Large intestine (tissue), 3 donors: ENCODE results near the gene AFF1. TPM values are rescaled to one million over a fixed set of nuclear protein-coding genes. Genes with fewer than 3 reads are reported as not detected.
A peak's percentile ranks its signal among the peaks of the same experiment; 100 is the strongest.

Experiments used
- DNase-seq, 2 donors: peaks; one replicate each; pipeline versions ENCODE4 v3.0.0 to v3.0.0-alpha.2; 2013
- H3K27ac ChIP-seq: one replicate; pipeline ENCODE4 v1.5.1; 2013; ENCODE audit warnings: low read length
- H3K27me3 ChIP-seq: 2 replicates; pipeline ENCODE4 v1.6.1; 2013; ENCODE audit warnings: low read length; ENCODE audit not compliant: control insufficient read depth, insufficient read depth
- H3K36me3 ChIP-seq: 2 replicates; pipeline ENCODE4 v1.6.1; 2013; ENCODE audit warnings: low read length; ENCODE audit not compliant: control insufficient read depth, insufficient read depth
- H3K4me1 ChIP-seq: one replicate; pipeline ENCODE4 v1.6.1; 2013; ENCODE audit warnings: low read length; ENCODE audit not compliant: control insufficient read depth, insufficient read depth
- H3K4me3 ChIP-seq: one replicate; pipeline ENCODE4 v1.5.1; 2013; ENCODE audit warnings: low read length
- H3K9me3 ChIP-seq: one replicate; pipeline ENCODE4 v1.6.1; 2013; ENCODE audit warnings: mild to moderate bottlenecking, low read depth, low read length, moderate library complexity; ENCODE audit not compliant: control insufficient read depth
- WGBS: methylation state at CpG from one replicate; pipeline ENCODE4 v1.1.5; 2013; ENCODE audit warnings: low lambda C conversion rate; ENCODE audit not compliant: insufficient coverage; 5-methylcytosine and 5-hydroxymethylcytosine counted together
- polyA plus RNA-seq: library from polyadenylated mRNA; unstranded; fragments of 120-200 nt; gene quantifications from one replicate; pipeline ENCODE4 v1.2.1, GENCODE V29; 2013

AFF1 gene
- polyA plus RNA-seq, 1 donor = 37.5 TPM

GRCh38 chr4:87147116-87147515 lies 212.3 kb downstream of the AFF1 start:
- H3K27ac ChIP-seq = peak overlapping the region; percentile 13
- peaks cover 18% of the 10 kb centered on the region for H3K4me1 ChIP-seq
- no peak overlapping the region for H3K4me3 ChIP-seq
- DNase-seq = peak in 1 of 2 donors; percentile 53
- no peaks in the 10 kb centered on the region for H3K27me3 ChIP-seq
- WGBS = no CpG with 5 or more reads among the region's 3 CpGs
- H3K36me3 ChIP-seq = no peaks in the 10 kb centered on the region
- H3K9me3 ChIP-seq = no peaks in the 10 kb centered on the region

- Histone ChIP-seq H3K27me3 (no peaks in the 10 kb centered on the region), H3K27ac (no peak overlapping the region), H3K4me1 (peaks cover 13% of the 10 kb centered on the region), H3K9me3 (no peaks in the 10 kb centered on the region), H3K4me3 (no peak overlapping the region), H3K36me3 (no peaks in the 10 kb centered on the region)
- DNase-seq = peak; percentile 47 to 72
- WGBS = 100% methylated on average over 1 of the region's 2 CpGs
Observed at GRCh38 chr4:87150498-87151261, 215.9 kb downstream of the AFF1 start.

- no peaks in the 10 kb centered on the region for H3K36me3 ChIP-seq
- no peaks in the 10 kb centered on the region for H3K9me3 ChIP-seq
- no peak overlapping the region for H3K4me3 ChIP-seq
- WGBS = 14% methylated on average over 1 of the region's 1 CpG
- peaks cover 13% of the 10 kb centered on the region for H3K4me1 ChIP-seq
- peak in 1 of 2 donors; percentile 59 for DNase-seq
- no peaks in the 10 kb centered on the region for H3K27me3 ChIP-seq
- H3K27ac ChIP-seq = peak overlapping the region; percentile 47
Observed at GRCh38 chr4:87151730-87152129, 216.9 kb downstream of the AFF1 start.

- H3K27me3 ChIP-seq = no peaks in the 10 kb centered on the region
- H3K9me3 ChIP-seq = no peaks in the 10 kb centered on the region
- no peaks in the 10 kb centered on the region for H3K36me3 ChIP-seq
- no peak overlapping the region for H3K4me3 ChIP-seq
- peaks cover 13% of the 10 kb centered on the region for H3K4me1 ChIP-seq
- no peak overlapping the region for H3K27ac ChIP-seq
- no peak for DNase-seq
- WGBS = no CpG with 5 or more reads among the region's 14 CpGs
Observed at GRCh38 chr4:87152310-87153041, 217.7 kb downstream of the AFF1 start.

GRCh38 chr4:87153078-87153870 lies 218.5 kb downstream of the AFF1 start:
- no peak overlapping the region for H3K27ac ChIP-seq
- H3K27me3 ChIP-seq = no peaks in the 10 kb centered on the region
- H3K4me1 ChIP-seq = peaks cover 13% of the 10 kb centered on the region
- 80% methylated on average over 1 of the region's 4 CpGs for WGBS
- no peak for DNase-seq
- no peak overlapping the region for H3K4me3 ChIP-seq
- H3K9me3 ChIP-seq = no peaks in the 10 kb centered on the region
- H3K36me3 ChIP-seq = no peaks in the 10 kb centered on the region

- no peak overlapping the region for H3K4me3 ChIP-seq
- no peaks in the 10 kb centered on the region for H3K27me3 ChIP-seq
- peaks cover 3% of the 10 kb centered on the region for H3K4me1 ChIP-seq
- no peaks in the 10 kb centered on the region for H3K9me3 ChIP-seq
- H3K36me3 ChIP-seq = peaks cover 22% of the 10 kb centered on the region
- peak; percentile 76 to 89 for DNase-seq
- H3K27ac ChIP-seq = peak overlapping the region; percentile 41
- no CpG with 5 or more reads among the region's 1 CpG for WGBS
Observed at GRCh38 chr4:87165892-87166291, 231.1 kb downstream of the AFF1 start.

GRCh38 chr4:87166296-87166854 lies 231.6 kb downstream of the AFF1 start:
- Histone ChIP-seq H3K9me3 (no peaks in the 10 kb centered on the region), H3K36me3 (peaks cover 22% of the 10 kb centered on the region), H3K27me3 (no peaks in the 10 kb centered on the region), H3K4me3 (no peak overlapping the region), H3K4me1 (peaks cover 3% of the 10 kb centered on the region), H3K27ac (peak overlapping the region; percentile 1)
- 83% methylated on average over 1 of the region's 3 CpGs for WGBS
- no peak for DNase-seq

- Histone ChIP-seq H3K27me3 (no peaks in the 10 kb centered on the region), H3K9me3 (no peaks in the 10 kb centered on the region), H3K36me3 (peaks cover 24% of the 10 kb centered on the region), H3K27ac (no peak overlapping the region), H3K4me3 (no peak overlapping the region), H3K4me1 (no peaks in the 10 kb centered on the region)
- no CpG with 5 or more reads among the region's 2 CpGs for WGBS
- DNase-seq = no peak
Observed at GRCh38 chr4:87171944-87172343, 237.1 kb downstream of the AFF1 start.

- H3K27me3 ChIP-seq = no peaks in the 10 kb centered on the region
- no peaks in the 10 kb centered on the region for H3K4me1 ChIP-seq
- DNase-seq = no peak
- H3K36me3 ChIP-seq = peaks cover 14% of the 10 kb centered on the region
- no peaks in the 10 kb centered on the region for H3K9me3 ChIP-seq
- no peak overlapping the region for H3K27ac ChIP-seq
- H3K4me3 ChIP-seq = no peak overlapping the region
- WGBS = 95% methylated on average over 2 of the region's 2 CpGs
Observed at GRCh38 chr4:87174672-87175071, 239.9 kb downstream of the AFF1 start.

- H3K9me3 ChIP-seq = no peaks in the 10 kb centered on the region
- H3K4me1 ChIP-seq = no peaks in the 10 kb centered on the region
- peaks cover 6% of the 10 kb centered on the region for H3K36me3 ChIP-seq
- no peak overlapping the region for H3K27ac ChIP-seq
- no peak overlapping the region for H3K4me3 ChIP-seq
- no peak for DNase-seq
- H3K27me3 ChIP-seq = no peaks in the 10 kb centered on the region
- WGBS = no CpG with 5 or more reads among the region's 1 CpG
Observed at GRCh38 chr4:87179751-87180150, 244.9 kb downstream of the AFF1 start.
